Renal cortical epithelial cell (primary cell): ENCODE results near the gene EHD4. TPM values are rescaled to one million over a fixed set of nuclear protein-coding genes. Genes with fewer than 3 reads are reported as not detected.
A peak's percentile ranks its signal among the peaks of the same experiment; 100 is the strongest.

Source experiments
- DNase-seq: peaks from one replicate; pipeline ENCODE4 v3.0.0-alpha.2; 2011; ENCODE audit warnings: low read depth
- total RNA-seq: library from RNA; depleted of rRNA; stranded (reverse); fragments of >200 nt; gene quantifications from 2 replicates; pipeline ENCODE4 v1.2.3, GENCODE V29; 2014

The EHD4 gene
- total RNA-seq, 1 donor from 2014 or later, result 55.9 TPM

DNA sequence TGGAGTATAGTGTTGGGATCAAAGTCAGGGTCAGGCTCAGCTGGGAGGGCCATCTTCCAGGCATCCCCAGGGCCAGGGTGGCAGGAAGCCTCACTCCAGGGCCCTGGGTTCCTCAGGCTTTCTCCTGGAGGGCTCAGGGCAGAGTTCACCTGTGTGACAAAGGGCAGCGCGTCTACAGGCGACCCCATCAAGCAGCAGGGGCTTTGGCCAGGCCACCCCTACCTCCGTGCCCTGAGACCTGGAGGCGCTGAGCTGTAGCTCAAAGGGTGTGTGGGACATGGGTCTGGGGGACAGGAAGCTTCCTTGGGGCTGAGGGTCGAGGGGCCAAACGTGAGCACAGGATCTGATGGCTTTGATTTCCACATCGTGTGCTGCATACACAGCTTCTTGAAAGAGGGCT is 91.3 kb downstream of the EHD4 start:
- DNase-seq, result no peak

DNA sequence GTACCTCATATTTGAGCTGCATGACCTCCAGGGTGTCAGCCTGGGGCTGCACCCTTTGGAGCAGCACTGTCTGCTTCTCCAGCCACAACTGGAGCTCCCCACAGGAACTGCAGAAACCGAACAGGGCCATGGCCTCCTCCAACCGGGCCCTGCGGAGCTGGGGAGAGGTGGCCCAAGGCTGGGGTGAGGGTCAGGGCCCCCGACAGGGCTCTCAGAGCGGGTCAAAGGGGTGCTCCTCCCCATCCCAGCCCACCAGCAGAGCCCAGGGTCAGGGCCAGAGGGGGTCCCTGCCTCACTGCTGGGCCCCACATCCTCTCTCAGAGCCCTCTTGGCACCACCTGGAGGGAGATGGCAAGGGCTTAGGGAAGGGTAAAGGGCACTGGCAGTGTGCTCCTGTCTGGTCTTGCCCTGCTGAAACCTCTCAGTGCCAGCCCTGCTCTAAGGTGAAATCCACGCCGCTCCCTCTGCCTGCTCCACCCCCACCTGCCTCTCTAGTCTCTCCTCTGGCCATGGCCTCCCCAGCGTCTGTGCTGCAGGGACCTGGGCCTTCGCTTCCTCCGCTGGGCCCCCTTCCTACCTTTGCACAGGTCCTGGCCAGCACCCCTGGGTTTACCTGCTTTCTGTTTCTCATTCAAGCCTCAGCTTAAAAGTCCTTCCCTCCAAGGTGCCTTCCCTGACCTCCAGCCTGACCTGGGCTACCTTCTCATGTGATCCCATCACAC is 92.0 kb downstream of the EHD4 start:
- DNase-seq, result no peak

DNA sequence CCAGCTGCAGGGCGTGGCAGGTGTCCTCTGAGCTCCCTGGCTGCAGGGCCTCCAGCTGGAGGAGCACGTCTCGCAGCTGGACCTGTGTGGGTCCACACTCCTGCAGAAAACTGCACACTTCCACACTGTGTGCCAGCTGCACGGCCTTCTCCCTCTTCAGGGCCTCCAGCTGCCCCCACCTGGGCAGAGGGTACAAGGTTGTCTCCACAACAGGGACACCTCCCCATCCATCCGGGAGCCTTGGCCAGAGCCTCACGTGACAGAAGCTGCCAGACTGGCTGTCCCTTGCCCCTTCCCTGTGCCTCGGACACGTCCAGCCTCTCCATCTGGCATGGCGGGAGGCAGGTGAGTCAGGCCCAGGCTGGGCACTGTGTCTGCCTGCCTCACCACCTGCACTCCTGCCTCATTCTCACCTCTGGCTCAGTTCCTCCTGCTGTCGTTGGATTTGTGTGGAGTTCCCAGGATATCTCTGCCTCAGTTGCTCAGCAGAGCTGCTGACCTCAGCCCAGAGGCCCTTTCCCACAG is 93.0 kb downstream of the EHD4 start:
- no peak for DNase-seq

DNA sequence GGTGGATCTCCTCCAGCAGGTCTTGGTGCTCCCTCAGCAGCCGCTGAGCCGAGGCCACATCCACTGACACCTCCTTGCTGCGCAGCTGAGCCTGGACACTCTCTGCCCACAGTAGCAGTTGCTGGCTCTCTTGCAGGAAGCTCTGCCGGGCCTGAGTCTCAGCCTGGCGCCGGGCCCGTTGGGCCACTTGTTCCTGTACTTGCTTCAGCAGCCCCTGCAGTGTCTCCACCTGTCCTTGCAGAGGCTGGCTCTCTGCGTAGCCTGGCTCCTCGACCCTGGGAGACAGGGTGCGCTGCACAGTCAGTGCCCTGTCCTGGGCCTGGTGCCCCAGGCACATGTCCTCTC is 94.0 kb downstream of the EHD4 start:
- no peak for DNase-seq

DNA sequence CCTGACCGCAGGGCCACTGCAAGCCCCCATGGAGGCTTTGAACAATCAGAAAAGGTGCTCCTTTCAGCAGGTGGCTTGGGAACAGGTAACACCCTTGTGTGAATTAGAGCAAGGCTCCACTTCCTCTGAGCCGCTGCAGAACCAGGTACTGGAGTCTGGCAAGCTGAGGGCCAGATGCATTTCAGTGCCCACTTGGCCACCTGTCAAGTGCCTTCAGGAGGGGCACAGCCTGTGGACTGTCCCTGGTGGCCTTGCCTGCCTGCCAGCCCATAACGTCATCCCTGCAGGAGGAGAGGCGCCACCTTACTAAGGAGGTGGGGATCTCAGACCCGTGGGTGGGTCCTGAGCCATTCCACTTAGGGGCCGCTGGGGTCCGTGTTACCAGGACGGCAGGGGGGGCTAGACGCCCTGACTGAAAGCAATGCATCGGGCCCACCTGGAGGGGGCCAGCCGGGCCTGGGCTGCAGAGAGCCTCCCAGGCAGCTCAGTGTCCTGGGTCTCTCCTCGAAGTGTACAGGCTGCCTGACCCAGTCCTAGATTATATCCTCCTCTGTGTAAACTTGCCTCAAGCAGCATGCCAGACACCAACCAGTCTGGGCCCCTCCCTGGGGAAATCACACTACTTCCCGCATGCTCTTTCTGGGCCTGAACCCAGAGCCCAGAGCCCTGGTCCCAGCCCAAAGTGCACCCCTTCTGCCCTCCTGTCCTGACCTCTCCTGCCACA is 94.6 kb downstream of the EHD4 start:
- no peak for DNase-seq

DNA sequence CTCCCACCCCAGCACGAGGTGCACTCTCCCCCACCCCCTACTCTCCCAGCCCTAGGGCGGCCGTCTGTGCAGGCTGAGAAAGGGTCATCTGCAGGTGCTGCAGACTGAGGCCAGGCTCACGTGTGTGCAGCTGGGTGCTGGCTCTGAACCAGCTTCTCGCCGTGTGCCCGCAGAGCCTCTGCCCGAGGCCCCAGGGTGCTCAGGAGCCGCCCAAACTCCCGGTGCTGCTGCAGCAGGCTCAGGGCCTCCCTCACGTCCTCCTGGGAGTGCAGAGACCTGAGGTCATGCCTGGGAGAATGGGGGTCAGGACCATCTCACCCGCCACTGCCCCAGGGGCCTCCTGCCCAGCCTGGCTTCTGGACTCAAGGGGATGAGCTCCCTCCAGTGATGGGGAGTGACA is 95.7 kb downstream of the EHD4 start:
- no peak for DNase-seq

DNA sequence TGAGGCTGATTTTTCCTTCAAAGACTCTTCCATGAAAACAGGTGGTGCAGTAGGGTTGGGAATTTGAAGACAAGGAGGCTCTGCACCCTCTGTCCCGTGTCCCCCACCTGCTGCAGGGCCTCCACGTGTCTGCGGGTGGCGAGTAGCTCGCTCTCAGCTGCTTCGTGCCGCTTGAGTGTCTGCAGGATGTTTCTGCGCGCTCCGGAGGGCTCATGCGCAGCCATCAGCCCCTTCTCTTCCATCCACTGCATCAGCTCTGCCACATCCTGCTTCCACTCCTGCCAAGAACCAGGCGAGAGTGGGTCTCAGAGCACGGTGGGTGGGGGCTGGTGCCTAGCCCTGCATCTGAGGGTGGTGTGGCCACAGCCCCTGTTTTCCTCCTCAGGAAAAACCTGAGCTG is 96.3 kb downstream of the EHD4 start:
- no peak for DNase-seq

DNA sequence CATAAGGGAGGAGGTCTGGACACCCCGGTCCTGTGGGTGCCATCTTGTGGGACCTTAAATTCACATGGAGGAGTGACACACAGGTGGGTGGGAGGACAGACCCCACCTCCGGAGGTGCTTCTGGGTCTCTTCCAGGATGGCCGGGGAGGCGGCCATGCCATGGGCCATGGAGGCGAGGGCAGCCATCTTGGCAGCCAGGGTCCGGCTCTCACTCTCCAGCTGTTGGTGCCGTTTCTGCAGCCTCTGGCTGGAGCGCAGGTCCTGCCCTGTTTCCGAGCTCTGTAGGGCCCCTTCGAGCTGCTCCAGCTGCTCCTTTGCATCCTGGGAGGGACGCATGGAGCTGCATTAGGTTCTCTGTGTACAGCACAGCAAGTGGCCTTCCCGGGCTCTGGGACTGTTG is 97.6 kb downstream of the EHD4 start:
- no peak for DNase-seq

DNA sequence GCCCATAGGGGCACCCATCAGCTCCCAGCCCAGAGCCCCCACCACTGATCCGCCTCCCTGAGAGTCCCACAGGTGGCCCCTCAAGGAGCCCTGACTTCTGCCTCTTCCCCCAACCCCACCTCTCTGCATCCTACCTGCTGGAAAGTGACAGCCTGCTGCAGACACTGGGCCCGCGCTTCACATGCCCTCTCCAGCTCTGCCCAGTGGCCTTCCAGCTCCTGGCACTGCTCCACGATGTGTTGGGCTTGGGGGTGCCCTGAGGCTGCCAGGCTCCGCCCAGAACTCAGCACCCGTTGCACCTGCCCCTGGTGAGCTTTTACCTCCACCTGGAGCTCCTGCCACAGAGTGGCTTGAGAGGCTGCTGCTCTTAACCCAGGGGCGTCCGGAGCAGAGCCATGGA is 98.6 kb downstream of the EHD4 start:
- no peak for DNase-seq

DNA sequence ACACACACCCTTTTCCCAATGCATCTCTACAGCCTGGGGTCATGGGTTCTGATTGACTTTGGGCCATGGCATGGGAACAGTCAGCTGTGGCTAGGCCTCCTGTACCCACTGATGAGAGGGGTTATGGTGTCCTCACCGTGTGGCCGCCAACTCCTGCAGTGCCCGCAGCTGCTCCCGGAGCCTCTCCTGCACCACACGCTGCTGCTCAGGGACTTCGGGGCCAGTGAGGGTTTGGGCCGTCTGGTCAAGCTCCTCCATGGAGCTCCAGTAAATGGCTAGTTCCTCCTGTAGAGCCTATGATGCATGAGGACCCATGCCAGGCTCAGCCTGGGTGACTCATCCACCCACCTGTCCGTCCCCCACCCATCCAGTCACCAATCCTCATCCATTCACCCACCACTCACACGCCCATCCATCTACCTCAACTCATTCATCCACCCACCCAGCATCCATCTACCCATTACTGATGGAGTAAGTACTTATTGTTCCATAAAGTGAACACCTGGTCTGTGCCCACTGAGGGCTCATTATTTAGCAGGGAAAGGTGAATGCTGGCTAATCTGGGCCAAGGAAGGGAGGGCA is 100.1 kb downstream of the EHD4 start:
- no peak for DNase-seq

DNA sequence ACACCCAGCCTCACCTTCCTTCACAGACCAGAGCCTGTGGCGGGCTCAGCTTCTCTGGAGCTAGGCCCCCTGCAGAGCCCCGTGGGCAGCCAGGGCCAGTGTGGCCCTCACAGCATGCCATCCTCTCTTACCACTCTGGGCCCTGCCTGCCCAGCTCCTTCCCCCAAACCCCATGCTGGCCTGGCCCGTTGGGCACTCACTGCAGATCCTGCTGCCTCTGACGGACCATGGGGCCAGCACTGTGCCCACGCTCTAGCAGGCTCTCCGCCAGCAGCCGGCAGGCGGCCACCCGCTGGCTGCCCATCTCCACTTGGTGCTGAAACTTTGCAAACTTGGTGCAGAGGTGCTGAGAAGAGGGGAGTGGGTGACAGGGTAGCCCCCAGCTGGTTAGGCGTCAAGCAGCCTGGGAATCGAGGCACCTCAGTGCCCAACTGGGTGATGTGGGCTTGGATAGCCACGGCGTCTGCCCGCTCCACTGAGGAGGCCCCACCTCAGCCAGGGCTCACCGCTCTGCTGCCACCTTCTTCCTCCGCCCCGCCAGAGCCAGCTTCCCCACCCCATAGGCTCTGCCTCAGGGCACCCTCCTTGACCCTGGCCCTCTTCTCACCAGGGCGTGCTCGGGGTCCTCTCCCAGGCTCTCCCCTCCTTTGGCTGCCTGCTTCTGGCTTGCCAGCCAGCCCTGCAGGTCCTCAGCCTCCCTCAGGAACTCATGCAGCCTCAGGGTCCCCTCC is 101.0 kb downstream of the EHD4 start:
- no peak for DNase-seq

DNA sequence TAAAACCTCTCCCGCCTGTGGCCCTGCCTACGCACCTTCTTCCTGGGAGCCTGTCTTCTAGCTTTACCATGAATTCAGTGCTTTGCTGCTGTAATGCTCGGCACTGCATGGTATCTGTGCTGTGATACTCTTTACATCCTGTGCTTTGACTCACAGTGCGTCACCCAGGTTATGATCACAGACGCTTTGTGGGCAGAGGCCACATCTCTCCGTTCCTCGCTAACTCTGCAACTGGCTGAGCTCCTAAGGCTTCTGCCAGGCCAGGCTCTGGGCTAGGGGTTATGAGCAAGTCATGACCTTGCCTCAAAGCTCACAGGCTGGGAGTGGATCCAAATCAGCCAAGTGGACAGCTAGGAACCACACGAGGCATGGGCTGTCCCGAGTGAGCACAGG is 101.7 kb downstream of the EHD4 start:
- peak; percentile 33 for DNase-seq

DNA sequence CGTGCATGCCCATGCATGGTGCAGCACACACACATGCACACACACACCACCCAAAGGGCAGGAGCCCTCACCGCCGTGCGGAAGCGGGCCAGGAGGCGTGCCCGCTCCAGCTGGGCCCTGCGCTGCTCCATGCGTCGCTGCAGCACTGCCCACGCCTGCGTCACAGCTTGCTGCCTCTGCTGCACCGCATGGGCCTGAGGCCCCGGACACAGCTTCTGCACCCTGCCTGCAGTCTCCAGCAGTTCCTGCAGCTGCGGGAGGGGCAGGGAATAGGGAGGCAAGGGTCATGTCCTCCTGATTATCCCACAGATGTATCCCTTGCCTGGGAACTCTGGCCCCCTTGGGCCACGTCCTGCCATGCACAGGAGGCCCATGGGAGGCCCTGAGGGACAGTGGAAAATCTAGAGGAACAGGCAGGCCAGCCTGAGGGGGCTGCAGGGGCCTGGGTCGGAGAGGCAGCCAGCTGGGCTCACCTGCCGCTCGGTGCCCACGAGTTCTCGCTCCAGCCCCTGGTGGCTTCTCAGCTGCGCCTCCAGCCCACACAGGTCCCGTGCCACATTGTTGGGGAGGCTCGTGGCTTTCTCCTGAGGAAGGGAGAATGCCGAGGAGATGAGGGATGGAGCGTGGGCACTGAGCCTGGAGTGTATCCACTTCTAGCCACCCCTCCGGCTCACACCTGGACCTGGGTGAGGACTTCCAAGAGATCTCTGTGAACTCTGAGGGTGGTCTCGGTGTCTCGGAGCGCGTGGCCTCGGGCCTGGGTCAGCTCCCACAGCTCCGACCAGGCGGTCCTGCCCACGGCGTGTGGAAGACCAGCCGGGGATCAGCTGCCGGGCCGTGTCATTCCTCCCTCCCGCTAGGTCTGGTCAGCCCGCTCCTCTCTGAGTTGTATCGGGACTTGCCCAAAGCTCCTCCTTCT is 102.3 kb downstream of the EHD4 start:
- DNase-seq, result no peak

DNA sequence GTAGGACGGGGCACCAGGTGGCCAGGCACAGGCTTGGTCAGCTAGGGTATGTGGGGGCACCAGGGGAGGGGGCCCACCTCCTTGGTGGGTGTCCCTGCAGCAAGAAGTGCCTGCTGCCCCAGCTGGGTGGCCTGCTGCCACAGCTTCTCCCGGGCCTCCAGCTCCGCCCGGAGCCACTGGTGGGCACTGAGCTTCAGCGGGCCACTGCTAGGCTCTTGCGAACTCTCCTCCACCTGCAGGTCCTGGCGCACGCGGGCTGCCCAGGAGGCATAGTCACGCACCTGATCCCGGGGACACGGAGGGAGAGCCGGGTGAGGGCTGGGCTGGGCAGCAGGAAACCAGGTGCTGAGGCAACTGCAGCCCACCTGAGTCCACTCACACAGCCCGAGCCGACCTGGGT is 104.0 kb downstream of the EHD4 start:
- DNase-seq, result no peak

DNA sequence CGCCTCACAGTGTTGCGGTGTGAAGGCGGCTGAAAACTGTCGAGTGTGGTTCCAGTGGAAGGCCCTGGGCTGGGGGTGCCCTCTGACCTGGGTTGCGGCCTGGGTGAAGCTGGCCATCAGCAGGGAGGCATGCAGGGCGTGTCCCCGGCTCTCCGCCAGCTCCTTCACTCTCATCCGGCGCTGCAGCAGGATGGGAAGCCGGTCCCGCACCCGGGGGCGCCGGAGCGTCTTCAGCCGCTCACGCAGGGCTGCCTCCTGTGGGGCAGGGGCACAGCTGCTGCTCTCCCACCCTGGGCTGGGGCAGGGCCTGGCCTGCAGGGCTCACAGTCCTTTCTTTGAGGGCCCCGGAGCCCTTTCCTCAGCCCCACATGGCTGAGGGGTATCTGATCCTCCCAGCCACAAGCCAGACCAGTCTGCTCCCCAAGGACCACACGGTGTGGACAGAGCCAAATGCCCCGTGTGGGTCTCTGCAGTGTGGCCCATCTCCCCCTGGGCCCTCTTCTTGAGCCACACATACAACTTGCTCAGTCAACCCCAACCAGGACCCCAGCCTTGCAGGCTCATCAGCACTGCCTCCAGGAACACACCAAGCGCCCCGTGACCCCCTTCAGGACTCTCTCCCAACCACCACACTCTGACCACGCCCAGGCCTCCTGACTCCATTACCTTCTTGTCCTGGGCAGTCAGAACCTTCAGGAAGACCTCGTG is 105.3 kb downstream of the EHD4 start:
- DNase-seq, result no peak

DNA sequence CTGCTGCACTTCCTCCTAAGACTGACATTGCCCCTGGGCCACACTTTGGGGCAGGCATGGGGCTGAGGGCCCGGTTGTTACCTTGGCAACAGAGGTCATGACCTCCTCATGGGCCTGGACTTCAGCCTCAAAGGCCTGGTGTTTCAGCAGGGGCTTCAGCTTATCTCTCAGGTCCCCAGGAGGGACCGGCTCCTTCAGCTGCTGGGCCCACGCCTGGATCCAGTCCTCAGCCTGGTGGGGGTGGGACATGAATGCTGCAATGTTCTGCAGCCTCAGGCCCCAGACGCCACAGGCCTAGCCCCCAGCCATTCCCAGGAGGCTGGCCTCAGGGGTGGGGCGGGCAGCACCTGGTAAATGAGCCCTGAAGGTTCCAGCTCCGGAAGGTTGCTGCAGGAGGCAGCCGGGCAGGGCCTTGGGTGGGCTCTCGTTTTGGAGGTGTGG is 106.1 kb downstream of the EHD4 start:
- no peak for DNase-seq

DNA sequence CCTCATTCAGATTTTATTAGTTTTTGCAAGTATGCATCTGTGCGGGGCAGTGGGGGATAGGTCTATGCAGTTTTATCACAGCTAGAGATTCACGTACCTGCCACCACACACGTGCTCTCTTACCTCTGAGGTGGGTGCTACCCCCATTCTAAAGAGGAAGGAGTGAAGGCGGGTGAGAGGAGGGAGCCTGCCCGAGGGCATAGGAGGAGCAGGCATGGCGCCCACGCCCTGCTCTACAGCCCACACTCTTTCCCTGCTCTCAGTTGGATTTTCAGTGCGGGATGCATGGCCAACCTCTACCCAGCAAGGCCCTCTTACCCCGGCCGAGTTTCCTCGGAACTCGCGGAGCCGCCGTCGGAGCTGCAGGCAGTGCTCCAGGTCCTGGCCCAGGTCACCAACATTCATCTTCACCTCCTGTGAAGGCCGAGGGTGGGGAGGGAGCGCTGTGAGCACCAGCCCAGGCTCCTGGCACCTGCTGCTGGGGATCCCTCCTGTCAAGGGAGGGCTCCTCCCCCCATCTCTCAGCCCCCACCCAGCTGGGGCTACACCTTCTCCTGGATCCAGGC is 106.8 kb downstream of the EHD4 start:
- DNase-seq, result no peak

DNA sequence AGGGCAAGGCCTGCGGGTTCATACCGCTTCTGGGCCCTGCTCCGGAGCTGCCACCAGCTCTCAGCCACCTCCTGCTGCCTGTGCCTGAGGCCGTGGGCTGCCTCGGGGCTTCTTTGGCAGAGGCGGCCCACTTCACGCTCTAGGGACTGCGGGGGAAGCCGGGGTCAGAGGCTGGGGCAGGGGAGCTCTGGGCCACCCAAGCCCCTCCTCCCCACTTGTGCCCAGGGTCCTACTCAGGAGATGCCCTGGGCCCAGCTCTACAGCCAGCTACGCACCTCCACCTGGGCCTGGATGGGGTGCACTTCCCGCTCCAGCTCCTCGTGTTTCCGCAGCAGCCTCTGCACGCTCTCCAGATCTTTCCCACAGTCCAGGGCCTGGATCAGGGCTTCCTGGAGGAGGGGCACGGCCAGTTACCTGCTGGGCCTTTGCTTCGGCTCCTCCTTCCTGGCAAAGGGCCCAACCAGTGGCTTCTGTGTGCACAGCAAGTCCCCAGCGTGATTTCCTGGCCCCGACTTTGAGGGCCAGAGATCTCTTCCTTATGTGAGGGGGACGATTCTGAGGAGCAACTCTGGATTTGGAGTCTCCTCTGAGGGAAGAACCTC is 109.7 kb downstream of the EHD4 start:
- no peak for DNase-seq

DNA sequence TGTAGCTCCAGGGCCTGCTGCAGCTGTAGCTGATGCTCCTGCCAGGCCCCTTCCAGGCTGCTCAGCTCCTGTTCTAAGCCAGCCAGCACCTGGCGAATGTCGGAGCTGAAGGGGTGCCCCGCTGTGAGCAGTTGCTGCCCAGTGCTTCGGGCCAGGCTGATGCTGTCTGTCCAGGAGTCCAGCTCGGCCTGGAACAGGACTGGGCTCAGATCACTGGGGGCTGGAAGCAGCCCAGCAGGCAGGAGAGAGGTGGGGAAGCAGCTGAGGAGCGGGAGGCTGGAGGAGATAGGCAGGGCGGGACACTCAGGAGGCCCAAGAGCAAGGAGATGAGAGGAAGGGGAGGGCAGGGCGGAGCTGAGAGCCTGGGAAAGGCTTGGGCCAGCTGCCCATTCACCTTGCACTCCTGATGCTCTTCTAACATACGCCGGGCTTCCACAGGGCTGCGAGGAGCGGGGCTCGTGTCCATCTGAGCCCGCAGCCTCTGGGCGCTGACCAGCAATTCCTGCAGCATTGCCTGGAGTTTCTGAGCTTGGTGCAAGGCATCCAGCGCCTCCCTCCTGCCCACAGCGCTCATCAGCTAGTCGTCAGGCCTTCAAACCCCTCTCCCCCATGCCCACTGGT is 110.5 kb downstream of the EHD4 start:
- DNase-seq, result no peak
